H4 (cell line): Measurements from ENCODE around the gene KDM7A. TPM values are rescaled to one million over a fixed set of nuclear protein-coding genes. Genes with fewer than 3 reads are reported as not detected.

Source experiments
- DNase-seq: peaks from one replicate; pipeline ENCODE4 v3.0.0-alpha.2; 2015; ENCODE audit warnings: low spot score
- total RNA-seq: library from RNA; depleted of rRNA; stranded (reverse); fragments of >200 nt; shearing (Covaris generic); gene quantifications from 2 replicates; pipeline ENCODE4 v1.2.3, GENCODE V29; 2014

Gene KDM7A
- total RNA-seq, 1 experiment from 2014 or later = 1.0 TPM

GRCh38 chr7:140056431-140057142 is 120.2 kb downstream of the KDM7A start:
- DNase-seq = no peak

- no peak for DNase-seq
Observed at GRCh38 chr7:140055833-140056232, 121.0 kb downstream of the KDM7A start.

- no peak for DNase-seq
Observed at GRCh38 chr7:140054751-140055150, 122.0 kb downstream of the KDM7A start.

GRCh38 chr7:140053812-140054539 is 122.8 kb downstream of the KDM7A start:
- no peak for DNase-seq

- DNase-seq = no peak
Observed at GRCh38 chr7:140051820-140052219, 125.0 kb downstream of the KDM7A start.

- DNase-seq = no peak
Observed at GRCh38 chr7:140050100-140050499, 126.7 kb downstream of the KDM7A start.

- no peak for DNase-seq
Observed at GRCh38 chr7:140049339-140050024, 127.3 kb downstream of the KDM7A start.

GRCh38 chr7:140048989-140049338 is 127.8 kb downstream of the KDM7A start:
- DNase-seq = no peak

GRCh38 chr7:140048138-140048537 is 128.6 kb downstream of the KDM7A start:
- no peak for DNase-seq

GRCh38 chr7:140047197-140047596 is 129.6 kb downstream of the KDM7A start:
- DNase-seq = no peak

- no peak for DNase-seq
Observed at GRCh38 chr7:140045697-140046096, 131.1 kb downstream of the KDM7A start.

- DNase-seq = no peak
Observed at GRCh38 chr7:140044251-140044650, 132.5 kb downstream of the KDM7A start.

GRCh38 chr7:140042386-140042670 is 134.5 kb downstream of the KDM7A start:
- no peak for DNase-seq

GRCh38 chr7:140041659-140042385 is 135.0 kb downstream of the KDM7A start:
- DNase-seq = no peak

- DNase-seq = no peak
Observed at GRCh38 chr7:140039896-140040295, 136.9 kb downstream of the KDM7A start.

GRCh38 chr7:140039066-140039465 is 137.7 kb downstream of the KDM7A start:
- no peak for DNase-seq

GRCh38 chr7:140036224-140036962 is 140.4 kb downstream of the KDM7A start:
- DNase-seq = no peak

- no peak for DNase-seq
Observed at GRCh38 chr7:140035400-140036223, 141.2 kb downstream of the KDM7A start.
